ENCODE measurements around the gene HNRNPA1. TPM values are rescaled to one million over a fixed set of nuclear protein-coding genes. Genes with fewer than 3 reads are reported as not detected.
A peak's percentile ranks its signal among the peaks of the same experiment; 100 is the strongest.

Gene HNRNPA1
- total and polyA plus RNA-seq, 9 of the 15 experiments (the other 6 are each of a cell fraction or from before 2014, with no cell fraction given): 1,166 to 2,703 (median 1,815) TPM

DNA sequence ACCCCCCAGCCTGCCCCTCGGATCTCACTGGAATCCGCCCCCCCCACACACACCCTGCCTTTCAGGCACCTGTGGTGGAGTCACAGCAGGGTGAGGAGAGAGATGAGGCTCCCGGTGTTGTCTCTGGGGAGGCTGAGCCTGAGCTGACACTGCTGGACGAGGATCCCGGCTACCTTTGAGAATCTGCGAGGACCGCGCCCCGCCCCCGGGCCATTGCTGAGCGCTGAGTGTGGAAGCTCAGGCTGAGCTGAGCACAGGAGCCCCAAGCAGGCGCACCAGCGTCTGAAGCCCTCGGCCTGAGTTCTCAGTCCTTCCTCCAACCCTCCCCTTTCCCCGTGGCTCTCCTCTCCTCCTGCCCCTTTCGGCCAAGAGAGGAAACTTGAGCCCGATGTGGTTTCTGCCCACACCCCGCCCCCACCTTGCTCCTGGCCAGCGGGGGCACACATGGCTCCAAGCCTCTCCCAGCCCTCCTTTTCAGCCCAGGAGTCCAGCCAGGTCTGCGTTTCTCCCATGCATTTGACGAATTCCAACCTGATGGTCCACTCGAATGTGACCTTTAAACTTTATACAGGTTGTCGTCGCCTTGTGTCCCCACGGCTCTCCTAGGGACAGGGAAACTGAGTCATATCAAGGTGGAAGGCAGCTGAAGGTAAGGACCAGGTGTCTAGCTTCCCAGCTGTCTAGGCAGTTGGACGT is 20.4 kb downstream of the HNRNPA1 start, which contains the start of gene NFE2 (continued):
- TF ChIP-seq, protein P1, sequence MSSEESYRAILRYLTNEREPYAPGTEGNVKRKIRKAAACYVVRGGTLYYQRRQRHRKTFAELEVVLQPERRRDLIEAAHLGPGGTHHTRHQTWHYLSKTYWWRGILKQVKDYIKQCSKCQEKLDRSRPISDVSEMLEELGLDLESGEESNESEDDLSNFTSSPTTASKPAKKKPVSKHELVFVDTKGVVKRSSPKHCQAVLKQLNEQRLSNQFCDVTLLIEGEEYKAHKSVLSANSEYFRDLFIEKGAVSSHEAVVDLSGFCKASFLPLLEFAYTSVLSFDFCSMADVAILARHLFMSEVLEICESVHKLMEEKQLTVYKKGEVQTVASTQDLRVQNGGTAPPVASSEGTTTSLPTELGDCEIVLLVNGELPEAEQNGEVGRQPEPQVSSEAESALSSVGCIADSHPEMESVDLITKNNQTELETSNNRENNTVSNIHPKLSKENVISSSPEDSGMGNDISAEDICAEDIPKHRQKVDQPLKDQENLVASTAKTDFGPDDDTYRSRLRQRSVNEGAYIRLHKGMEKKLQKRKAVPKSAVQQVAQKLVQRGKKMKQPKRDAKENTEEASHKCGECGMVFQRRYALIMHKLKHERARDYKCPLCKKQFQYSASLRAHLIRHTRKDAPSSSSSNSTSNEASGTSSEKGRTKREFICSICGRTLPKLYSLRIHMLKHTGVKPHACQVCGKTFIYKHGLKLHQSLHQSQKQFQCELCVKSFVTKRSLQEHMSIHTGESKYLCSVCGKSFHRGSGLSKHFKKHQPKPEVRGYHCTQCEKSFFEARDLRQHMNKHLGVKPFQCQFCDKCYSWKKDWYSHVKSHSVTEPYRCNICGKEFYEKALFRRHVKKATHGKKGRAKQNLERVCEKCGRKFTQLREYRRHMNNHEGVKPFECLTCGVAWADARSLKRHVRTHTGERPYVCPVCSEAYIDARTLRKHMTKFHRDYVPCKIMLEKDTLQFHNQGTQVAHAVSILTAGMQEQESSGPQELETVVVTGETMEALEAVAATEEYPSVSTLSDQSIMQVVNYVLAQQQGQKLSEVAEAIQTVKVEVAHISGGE (CRISPR knock-in tag; IDR thresholded peaks at IDR 0.05): no peak
- TF ChIP-seq, protein P2, sequence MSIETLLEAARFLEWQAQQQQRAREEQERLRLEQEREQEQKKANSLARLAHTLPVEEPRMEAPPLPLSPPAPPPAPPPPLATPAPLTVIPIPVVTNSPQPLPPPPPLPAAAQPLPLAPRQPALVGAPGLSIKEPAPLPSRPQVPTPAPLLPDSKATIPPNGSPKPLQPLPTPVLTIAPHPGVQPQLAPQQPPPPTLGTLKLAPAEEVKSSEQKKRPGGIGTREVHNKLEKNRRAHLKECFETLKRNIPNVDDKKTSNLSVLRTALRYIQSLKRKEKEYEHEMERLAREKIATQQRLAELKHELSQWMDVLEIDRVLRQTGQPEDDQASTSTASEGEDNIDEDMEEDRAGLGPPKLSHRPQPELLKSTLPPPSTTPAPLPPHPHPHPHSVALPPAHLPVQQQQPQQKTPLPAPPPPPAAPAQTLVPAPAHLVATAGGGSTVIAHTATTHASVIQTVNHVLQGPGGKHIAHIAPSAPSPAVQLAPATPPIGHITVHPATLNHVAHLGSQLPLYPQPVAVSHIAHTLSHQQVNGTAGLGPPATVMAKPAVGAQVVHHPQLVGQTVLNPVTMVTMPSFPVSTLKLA (conservative IDR thresholded peaks at IDR 0.05): no peak
- TF ChIP-seq, protein P3, sequence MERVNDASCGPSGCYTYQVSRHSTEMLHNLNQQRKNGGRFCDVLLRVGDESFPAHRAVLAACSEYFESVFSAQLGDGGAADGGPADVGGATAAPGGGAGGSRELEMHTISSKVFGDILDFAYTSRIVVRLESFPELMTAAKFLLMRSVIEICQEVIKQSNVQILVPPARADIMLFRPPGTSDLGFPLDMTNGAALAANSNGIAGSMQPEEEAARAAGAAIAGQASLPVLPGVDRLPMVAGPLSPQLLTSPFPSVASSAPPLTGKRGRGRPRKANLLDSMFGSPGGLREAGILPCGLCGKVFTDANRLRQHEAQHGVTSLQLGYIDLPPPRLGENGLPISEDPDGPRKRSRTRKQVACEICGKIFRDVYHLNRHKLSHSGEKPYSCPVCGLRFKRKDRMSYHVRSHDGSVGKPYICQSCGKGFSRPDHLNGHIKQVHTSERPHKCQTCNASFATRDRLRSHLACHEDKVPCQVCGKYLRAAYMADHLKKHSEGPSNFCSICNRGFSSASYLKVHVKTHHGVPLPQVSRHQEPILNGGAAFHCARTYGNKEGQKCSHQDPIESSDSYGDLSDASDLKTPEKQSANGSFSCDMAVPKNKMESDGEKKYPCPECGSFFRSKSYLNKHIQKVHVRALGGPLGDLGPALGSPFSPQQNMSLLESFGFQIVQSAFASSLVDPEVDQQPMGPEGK (CRISPR knock-in tag; IDR thresholded peaks at IDR 0.05; ENCODE audit: borderline replicate concordance): no peak
- TF ChIP-seq CHD1 (IDR thresholded peaks at IDR 0.05; ENCODE audit: low read length) (peak; percentile 25), SP1 (CRISPR knock-in tag; IDR thresholded peaks at IDR 0.05) (no peak), JUN (IDR thresholded peaks at IDR 0.05; ENCODE audit: borderline replicate concordance, low read depth, low read length) (peak; percentile 11; the same call in 1 of the 2 replicates), JUN (CRISPR knock-in tag; IDR thresholded peaks at IDR 0.05; ENCODE audit: borderline replicate concordance) (no peak), FOXK2 (conservative IDR thresholded peaks at IDR 0.05 in 1 of 2, IDR thresholded peaks at IDR 0.05 in 1 of 2; ENCODE audit: low read depth in 2 of 2) (no peak), PRPF4 (IDR thresholded peaks at IDR 0.05; ENCODE audit: insufficient read depth, low read depth, low read length, poor library complexity, severe bottlenecking) (no peak)
- TF ChIP-seq, protein P4, sequence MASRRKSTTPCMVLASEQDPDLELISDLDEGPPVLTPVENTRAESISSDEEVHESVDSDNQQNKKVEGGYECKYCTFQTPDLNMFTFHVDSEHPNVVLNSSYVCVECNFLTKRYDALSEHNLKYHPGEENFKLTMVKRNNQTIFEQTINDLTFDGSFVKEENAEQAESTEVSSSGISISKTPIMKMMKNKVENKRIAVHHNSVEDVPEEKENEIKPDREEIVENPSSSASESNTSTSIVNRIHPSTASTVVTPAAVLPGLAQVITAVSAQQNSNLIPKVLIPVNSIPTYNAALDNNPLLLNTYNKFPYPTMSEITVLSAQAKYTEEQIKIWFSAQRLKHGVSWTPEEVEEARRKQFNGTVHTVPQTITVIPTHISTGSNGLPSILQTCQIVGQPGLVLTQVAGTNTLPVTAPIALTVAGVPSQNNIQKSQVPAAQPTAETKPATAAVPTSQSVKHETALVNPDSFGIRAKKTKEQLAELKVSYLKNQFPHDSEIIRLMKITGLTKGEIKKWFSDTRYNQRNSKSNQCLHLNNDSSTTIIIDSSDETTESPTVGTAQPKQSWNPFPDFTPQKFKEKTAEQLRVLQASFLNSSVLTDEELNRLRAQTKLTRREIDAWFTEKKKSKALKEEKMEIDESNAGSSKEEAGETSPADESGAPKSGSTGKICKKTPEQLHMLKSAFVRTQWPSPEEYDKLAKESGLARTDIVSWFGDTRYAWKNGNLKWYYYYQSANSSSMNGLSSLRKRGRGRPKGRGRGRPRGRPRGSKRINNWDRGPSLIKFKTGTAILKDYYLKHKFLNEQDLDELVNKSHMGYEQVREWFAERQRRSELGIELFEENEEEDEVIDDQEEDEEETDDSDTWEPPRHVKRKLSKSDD (conservative IDR thresholded peaks at IDR 0.05; ENCODE audit: low read length): no peak
- TF ChIP-seq, protein P5, sequence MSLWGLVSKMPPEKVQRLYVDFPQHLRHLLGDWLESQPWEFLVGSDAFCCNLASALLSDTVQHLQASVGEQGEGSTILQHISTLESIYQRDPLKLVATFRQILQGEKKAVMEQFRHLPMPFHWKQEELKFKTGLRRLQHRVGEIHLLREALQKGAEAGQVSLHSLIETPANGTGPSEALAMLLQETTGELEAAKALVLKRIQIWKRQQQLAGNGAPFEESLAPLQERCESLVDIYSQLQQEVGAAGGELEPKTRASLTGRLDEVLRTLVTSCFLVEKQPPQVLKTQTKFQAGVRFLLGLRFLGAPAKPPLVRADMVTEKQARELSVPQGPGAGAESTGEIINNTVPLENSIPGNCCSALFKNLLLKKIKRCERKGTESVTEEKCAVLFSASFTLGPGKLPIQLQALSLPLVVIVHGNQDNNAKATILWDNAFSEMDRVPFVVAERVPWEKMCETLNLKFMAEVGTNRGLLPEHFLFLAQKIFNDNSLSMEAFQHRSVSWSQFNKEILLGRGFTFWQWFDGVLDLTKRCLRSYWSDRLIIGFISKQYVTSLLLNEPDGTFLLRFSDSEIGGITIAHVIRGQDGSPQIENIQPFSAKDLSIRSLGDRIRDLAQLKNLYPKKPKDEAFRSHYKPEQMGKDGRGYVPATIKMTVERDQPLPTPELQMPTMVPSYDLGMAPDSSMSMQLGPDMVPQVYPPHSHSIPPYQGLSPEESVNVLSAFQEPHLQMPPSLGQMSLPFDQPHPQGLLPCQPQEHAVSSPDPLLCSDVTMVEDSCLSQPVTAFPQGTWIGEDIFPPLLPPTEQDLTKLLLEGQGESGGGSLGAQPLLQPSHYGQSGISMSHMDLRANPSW (CRISPR knock-in tag; IDR thresholded peaks at IDR 0.05): no peak

Data from K562 (cell line).